Naive thymus-derived CD4-positive, alpha-beta T cell (primary cell): ENCODE measurements around the gene FOXO1. TPM values are rescaled to one million over a fixed set of nuclear protein-coding genes. Genes with fewer than 3 reads are reported as not detected.

Source experiments
- ATAC-seq: fragments of 150-1000 bp; cut with Tn5 transposase; 2 replicates; pipeline ENCODE4 v1.10.0; 2021; ENCODE audit warnings: mild to moderate bottlenecking, moderate library complexity
- CTCF ChIA-PET: fragments of 350-600 bp; sonication (Branson Sonifier 250); formaldehyde crosslinking; loops from one replicate; lab custom pipeline; 2021; ENCODE audit warnings: antibody characterized with exemption; lab: Charles Lee
- POLR2A ChIA-PET: fragments of 350-600 bp; sonication (Branson Sonifier 250); formaldehyde crosslinking; loops from one replicate; lab custom pipeline; 2021; ENCODE audit warnings: antibody characterized with exemption, inconsistent platforms; lab: Charles Lee
- DNase-seq, 9 donors: peaks; one replicate each; pipeline versions ENCODE4 v3.0.0 to v3.0.0-alpha.2; 2020 to 2022; ENCODE audit warnings: mixed read lengths in 1 of 9
- H3K27ac ChIP-seq: one replicate; pipeline ENCODE4 v1.7.0; 2013; ENCODE audit warnings: mild to moderate bottlenecking, low read depth, low read length, moderate library complexity
- H3K27me3 ChIP-seq, 2 donors: one replicate each; pipeline ENCODE4 v1.7.0; 2013; ENCODE audit warnings: low read length in 2 of 2, mild to moderate bottlenecking in 2 of 2, moderate library complexity in 2 of 2; ENCODE audit not compliant: control insufficient read depth in 2 of 2, insufficient read depth in 2 of 2
- H3K36me3 ChIP-seq, 3 experiments: 1 replicate in 2 of 3; 2 replicates in 1 of 3; pipeline ENCODE4 v1.7.0; 2013; ENCODE audit warnings: low read length in 3 of 3, mild to moderate bottlenecking in 3 of 3, moderate library complexity in 1 of 3; ENCODE audit not compliant: insufficient read depth in 3 of 3, control insufficient read depth in 2 of 3
- H3K4me1 ChIP-seq, 2 donors: one replicate each; pipeline ENCODE4 v1.7.0; 2013; ENCODE audit warnings: low read length in 2 of 2, mild to moderate bottlenecking in 2 of 2, moderate library complexity in 1 of 2; ENCODE audit not compliant: control insufficient read depth in 2 of 2, insufficient read depth in 2 of 2
- H3K4me3 ChIP-seq: 2 replicates; pipeline ENCODE4 v1.7.0; 2013; ENCODE audit warnings: mild to moderate bottlenecking, low read length
- H3K9me3 ChIP-seq, 3 experiments: 1 replicate in 2 of 3; 2 replicates in 1 of 3; pipeline ENCODE4 v1.7.0; 2013; ENCODE audit warnings: low read length in 3 of 3; ENCODE audit not compliant: control insufficient read depth in 2 of 3
- H3K27ac Mint-ChIP-seq, 9 donors: one replicate each; pipeline ENCODE4 v1.8.0; 2020 to 2022; ENCODE audit warnings: mixed read lengths in 9 of 9, mild to moderate bottlenecking in 8 of 9, moderate library complexity in 5 of 9, inconsistent platforms in 2 of 9
- H3K27me3 Mint-ChIP-seq, 5 donors: one replicate each; pipeline ENCODE4 v1.8.0; 2021 to 2022; ENCODE audit warnings: mixed read lengths in 5 of 5, mild to moderate bottlenecking in 1 of 5
- H3K36me3 Mint-ChIP-seq, 5 donors: one replicate each; pipeline ENCODE4 v1.8.0; 2020 to 2022; ENCODE audit warnings: mixed read lengths in 5 of 5, mild to moderate bottlenecking in 3 of 5, inconsistent platforms in 1 of 5
- H3K4me1 Mint-ChIP-seq, 7 donors: one replicate each; pipeline ENCODE4 v1.8.0; 2020 to 2022; ENCODE audit warnings: mixed read lengths in 7 of 7, mild to moderate bottlenecking in 3 of 7, inconsistent platforms in 1 of 7
- H3K4me3 Mint-ChIP-seq, 10 donors: one replicate each; pipeline ENCODE4 v1.8.0; 2020 to 2022; ENCODE audit warnings: mild to moderate bottlenecking in 10 of 10, mixed read lengths in 10 of 10, moderate library complexity in 6 of 10, inconsistent platforms in 2 of 10
- H3K9me3 Mint-ChIP-seq, 11 donors: one replicate each; pipeline ENCODE4 v1.8.0; 2020 to 2022; ENCODE audit warnings: mixed read lengths in 11 of 11, mild to moderate bottlenecking in 4 of 11, inconsistent platforms in 1 of 11, moderate library complexity in 1 of 11
- intact Hi-C, 2 donors: fragments of 100-400 bp; cut with micrococcal nuclease; formaldehyde crosslinking; loops; one replicate each; pipeline ENCODE4 v1.15.1; 2023
- polyA plus RNA-seq, 2 donors: library from polyadenylated mRNA; unstranded; fragments of 300-500 nt; fragmentation: Illumina TruSeq; gene quantifications; one replicate each; pipeline ENCODE4 v1.2.3, GENCODE V29; 2021
- total RNA-seq, 6 experiments: library from RNA in 5 of 6; stranded (reverse) in 5 of 6; gene quantifications; 1 replicate in 5 of 6; 2 replicates in 1 of 6; pipeline ENCODE4 v1.2.3 and lab custom pipeline; 2021 to 2026

FOXO1 gene
- total and polyA plus RNA-seq, 7 experiments from 2014 or later: 36.4 to 97.6 (median 72.5) TPM

- no peaks in the 10 kb centered on the region for H3K9me3 Mint-ChIP-seq
- peak; percentile 86 for ATAC-seq
- Histone ChIP-seq H3K27me3 (no peaks in the 10 kb centered on the region), H3K36me3 (no peaks in the 10 kb centered on the region), H3K4me3 (peak overlapping the region; percentile 26), H3K27ac (peak overlapping the region; percentile 72), H3K9me3 (no peaks in the 10 kb centered on the region), H3K4me1 (peaks cover 64 to 83% of the 10 kb centered on the region in 2 donors)
- H3K4me1 Mint-ChIP-seq: peaks cover 59 to 100% (median 95%) of the 10 kb centered on the region in 7 donors
- ChIA-PET CTCF (interaction anchor here (0.7 to 0.9 kb wide), 2 partner anchors 55 to 670 kb away, joined by 3 to 5 read pairs; no protein-coding TSS in a partner anchor), POLR2A (interaction anchor here (0.6 to 1.7 kb wide), 6 partner anchors 9 to 257 kb away, joined by 3 to 9 read pairs (median 4); no protein-coding TSS in a partner anchor)
- peak in 8 of 9 donors; percentile 44 to 76 (median 64) for DNase-seq
- peaks cover 0 to 22% (median 1%) of the 10 kb centered on the region in 5 donors for H3K36me3 Mint-ChIP-seq
- peak overlapping the region; percentile 72 to 88 (median 82) for H3K4me3 Mint-ChIP-seq
- H3K27me3 Mint-ChIP-seq: no peaks in the 10 kb centered on the region
- peak overlapping the region; percentile 76 to 98 (median 92) for H3K27ac Mint-ChIP-seq
- intact Hi-C loops: loop anchor here (1.0 to 5.0 kb wide), 10 partner anchors 10 to 587 kb away; partner anchors contain the start of gene MRPS31 (in 1 of the 2)
These were observed 53.1 kb downstream of the FOXO1 start for GRCh38 chr13:40613192-40613818.

- H3K4me3 Mint-ChIP-seq: peak overlapping the region; percentile 25 to 84 (median 66)
- no peak overlapping the region for H3K4me3 ChIP-seq
- H3K27ac ChIP-seq: peak overlapping the region; percentile 59
- H3K9me3 ChIP-seq: no peaks in the 10 kb centered on the region
- H3K4me1 ChIP-seq: peaks cover 70 to 82% of the 10 kb centered on the region in 2 donors
- CTCF ChIA-PET: no interaction called here
- POLR2A ChIA-PET: interaction anchor here (0.6 to 0.8 kb wide), 2 partner anchors 129 to 390 kb away, joined by 3 read pairs; no protein-coding TSS in a partner anchor
- no peak for DNase-seq
- peak overlapping the region; percentile 76 to 98 (median 91) for H3K27ac Mint-ChIP-seq
- H3K9me3 Mint-ChIP-seq: peaks cover 0 to 3% (median 0%) of the 10 kb centered on the region in 11 donors
- H3K36me3 Mint-ChIP-seq: peaks cover 0 to 27% (median 7%) of the 10 kb centered on the region in 5 donors
- intact Hi-C loops: loop anchor here (2.0 to 5.0 kb wide), 5 partner anchors 15 to 223 kb away; no protein-coding TSS in a partner anchor
- no peaks in the 10 kb centered on the region for H3K27me3 Mint-ChIP-seq
- H3K36me3 ChIP-seq: no peaks in the 10 kb centered on the region
- no peaks in the 10 kb centered on the region for H3K27me3 ChIP-seq
- no peak for ATAC-seq
- peaks cover 49 to 100% (median 96%) of the 10 kb centered on the region in 7 donors for H3K4me1 Mint-ChIP-seq
These were observed 54.4 kb downstream of the FOXO1 start for GRCh38 chr13:40612041-40612440.

- no peaks in the 10 kb centered on the region for H3K27me3 ChIP-seq
- Mint-ChIP-seq H3K4me1 (peaks cover 53 to 100% (median 96%) of the 10 kb centered on the region in 7 donors), H3K27me3 (no peaks in the 10 kb centered on the region), H3K9me3 (peaks cover 0 to 3% (median 0%) of the 10 kb centered on the region in 11 donors), H3K4me3 (peak overlapping the region in 9 of 10 donors; percentile 17 to 80 (median 55)), H3K27ac (peak overlapping the region in 8 of 9 donors; percentile 54 to 85 (median 73)), H3K36me3 (peaks cover 0 to 31% (median 7%) of the 10 kb centered on the region in 5 donors)
- ChIA-PET POLR2A (interaction anchor here (0.6 kb wide), 1 partner anchor 390 kb away, joined by 3 read pairs; no protein-coding TSS in a partner anchor), CTCF (no interaction called here)
- peaks cover 68 to 83% of the 10 kb centered on the region in 2 donors for H3K4me1 ChIP-seq
- intact Hi-C loops: loop anchor here (2.0 to 5.0 kb wide), 5 partner anchors 15 to 223 kb away; no protein-coding TSS in a partner anchor
- no peak overlapping the region for H3K4me3 ChIP-seq
- H3K27ac ChIP-seq: peak overlapping the region; percentile 59
- no peaks in the 10 kb centered on the region for H3K9me3 ChIP-seq
- DNase-seq (no peak), ATAC-seq (no peak)
- no peaks in the 10 kb centered on the region for H3K36me3 ChIP-seq
These were observed 54.8 kb downstream of the FOXO1 start for GRCh38 chr13:40611635-40612034.

GRCh38 chr13:40611004-40611403 is 55.4 kb downstream of the FOXO1 start:
- Mint-ChIP-seq H3K9me3 (peaks cover 0 to 3% (median 0%) of the 10 kb centered on the region in 11 donors), H3K27ac (peak overlapping the region in 8 of 9 donors; percentile 24 to 85 (median 60)), H3K4me3 (peak overlapping the region in 7 of 10 donors; percentile 6 to 80 (median 37)), H3K4me1 (peaks cover 52 to 100% (median 96%) of the 10 kb centered on the region in 7 donors), H3K27me3 (no peaks in the 10 kb centered on the region), H3K36me3 (peaks cover 0 to 32% (median 7%) of the 10 kb centered on the region in 5 donors)
- Histone ChIP-seq H3K9me3 (no peaks in the 10 kb centered on the region), H3K36me3 (no peaks in the 10 kb centered on the region), H3K4me3 (no peak overlapping the region), H3K4me1 (peaks cover 61 to 84% of the 10 kb centered on the region in 2 donors), H3K27me3 (no peaks in the 10 kb centered on the region), H3K27ac (no peak overlapping the region)
- DNase-seq (no peak), ATAC-seq (no peak)
- ChIA-PET POLR2A (no interaction called here), CTCF (no interaction called here)
- intact Hi-C loops: loop anchor here in 1 of 2 donors (5.0 kb wide), 2 partner anchors 36 to 51 kb away; no protein-coding TSS in a partner anchor

DNA sequence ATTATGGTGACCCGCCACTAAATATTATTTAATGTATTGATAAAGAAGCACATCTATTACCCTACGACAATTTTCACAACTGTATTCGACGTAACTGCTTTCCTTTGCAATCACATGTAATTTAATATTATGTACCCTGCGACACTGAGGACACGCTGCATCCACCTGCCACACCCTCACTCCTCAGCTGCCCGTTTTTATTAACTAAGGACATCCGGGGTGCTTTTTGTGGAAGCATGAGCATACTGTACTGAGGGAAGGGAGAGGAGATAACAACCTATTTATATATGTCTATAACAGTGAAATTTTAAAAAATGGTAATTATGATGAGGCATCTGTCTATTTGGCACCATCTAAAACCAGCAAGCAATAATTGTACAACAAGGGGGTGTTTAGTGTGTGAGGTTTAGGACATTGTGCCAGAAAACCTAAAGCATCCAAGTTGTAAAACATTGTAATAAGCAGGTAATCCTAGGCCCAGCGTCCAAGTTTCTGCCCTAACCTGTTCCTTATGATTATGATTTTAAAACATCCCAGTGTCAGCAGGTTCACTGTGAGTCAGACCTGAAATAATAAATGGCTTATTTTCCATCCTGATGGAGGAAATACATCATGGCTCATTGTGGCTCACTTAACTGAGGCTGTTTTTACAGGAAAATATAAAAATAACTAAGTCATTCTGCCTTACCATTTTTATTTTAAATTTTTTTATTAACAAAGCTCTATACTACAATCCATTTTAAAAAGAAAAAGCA is 56.3 kb downstream of the FOXO1 start:
- intact Hi-C loops: loop anchor here in 1 of 2 donors (5.0 kb wide), 2 partner anchors 37 to 52 kb away; no protein-coding TSS in a partner anchor
- no peak for ATAC-seq
- Mint-ChIP-seq H3K36me3 (peaks cover 0 to 30% (median 7%) of the 10 kb centered on the region in 5 donors), H3K9me3 (peaks cover 0 to 3% (median 0%) of the 10 kb centered on the region in 11 donors), H3K27me3 (no peaks in the 10 kb centered on the region), H3K4me1 (peaks cover 50 to 100% (median 96%) of the 10 kb centered on the region in 7 donors), H3K27ac (peak overlapping the region in 5 of 9 donors; percentile 6 to 35 (median 12)), H3K4me3 (peak overlapping the region in 5 of 10 donors; percentile 21 to 39 (median 34))
- H3K27ac ChIP-seq: no peak overlapping the region
- peaks cover 59 to 84% of the 10 kb centered on the region in 2 donors for H3K4me1 ChIP-seq
- ChIA-PET CTCF (no interaction called here), POLR2A (interaction anchor here (0.6 kb wide), 1 partner anchor 827 kb away, joined by 3 read pairs; no protein-coding TSS in a partner anchor)
- no peak overlapping the region for H3K4me3 ChIP-seq
- H3K9me3 ChIP-seq: no peaks in the 10 kb centered on the region
- no peak for DNase-seq
- no peaks in the 10 kb centered on the region for H3K36me3 ChIP-seq
- H3K27me3 ChIP-seq: no peaks in the 10 kb centered on the region

- Mint-ChIP-seq H3K27me3 (no peaks in the 10 kb centered on the region), H3K4me3 (peak overlapping the region in 7 of 10 donors; percentile 3 to 57 (median 41)), H3K4me1 (peaks cover 44 to 98% (median 93%) of the 10 kb centered on the region in 7 donors), H3K9me3 (peaks cover 0 to 3% (median 0%) of the 10 kb centered on the region in 11 donors), H3K27ac (peak overlapping the region in 7 of 9 donors; percentile 10 to 73 (median 56)), H3K36me3 (peaks cover 0 to 28% (median 7%) of the 10 kb centered on the region in 5 donors)
- ATAC-seq: no peak
- H3K27ac ChIP-seq: no peak overlapping the region
- H3K27me3 ChIP-seq: no peaks in the 10 kb centered on the region
- no peaks in the 10 kb centered on the region for H3K9me3 ChIP-seq
- intact Hi-C loops: loop anchor here in 1 of 2 donors (1.0 kb wide), 2 partner anchors 8 kb away; no protein-coding TSS in a partner anchor
- CTCF ChIA-PET: no interaction called here
- peaks cover 52 to 81% of the 10 kb centered on the region in 2 donors for H3K4me1 ChIP-seq
- no peak for DNase-seq
- POLR2A ChIA-PET: interaction anchor here (0.8 to 1.1 kb wide), 4 partner anchors 8 to 528 kb away, joined by 3 to 4 read pairs (median 4); no protein-coding TSS in a partner anchor
- H3K4me3 ChIP-seq: no peak overlapping the region
- H3K36me3 ChIP-seq: no peaks in the 10 kb centered on the region
These were observed 58.1 kb downstream of the FOXO1 start for GRCh38 chr13:40608308-40608707.
